HT1080 (cell line): ENCODE data around the gene CELF1. TPM values are rescaled to one million over a fixed set of nuclear protein-coding genes. Genes with fewer than 3 reads are reported as not detected.

Experiments
- DNase-seq: peaks from one replicate; pipeline ENCODE4 v3.0.0-alpha.2; 2015; ENCODE audit warnings: low read depth
- total RNA-seq: library from RNA; depleted of rRNA; stranded (reverse); fragments of >200 nt; shearing (Covaris generic); gene quantifications from 2 replicates; pipeline ENCODE4 v1.2.3, GENCODE V29; 2014

CELF1 gene
- total RNA-seq, 1 experiment from 2014 or later, result 118 TPM

GRCh38 chr11:47448566-47449427 lies 104.1 kb downstream of the CELF1 start, which contains the start of gene RAPSN:
RAPSN (minus strand) TSS chr11:47449136; CDS start chr11:47448964, 172 bp downstream.
- DNase-seq, result no peak

DNA sequence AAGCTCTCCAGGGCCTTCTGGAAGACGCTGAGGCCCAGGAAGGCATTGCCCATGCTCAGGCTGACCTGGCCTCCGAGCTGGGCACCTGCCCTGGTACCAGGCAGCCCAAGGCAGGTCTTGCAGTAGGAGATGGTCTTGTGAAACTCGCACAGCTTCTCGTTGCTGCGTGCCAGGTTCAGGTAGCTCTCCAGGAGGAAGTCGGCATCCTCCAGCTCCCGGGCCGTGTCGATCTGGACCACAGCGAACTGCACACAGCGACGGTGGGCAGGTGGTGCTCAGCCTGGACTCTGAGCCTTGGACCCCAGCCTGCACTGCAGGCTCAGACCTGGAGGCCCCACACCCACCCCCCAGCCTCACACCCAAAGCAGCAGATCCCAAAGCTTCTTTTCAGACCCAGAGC lies 105.0 kb downstream of the CELF1 start:
- DNase-seq, result no peak

- DNase-seq, result no peak
These were observed 106.1 kb downstream of the CELF1 start for GRCh38 chr11:47446833-47447232.

DNA sequence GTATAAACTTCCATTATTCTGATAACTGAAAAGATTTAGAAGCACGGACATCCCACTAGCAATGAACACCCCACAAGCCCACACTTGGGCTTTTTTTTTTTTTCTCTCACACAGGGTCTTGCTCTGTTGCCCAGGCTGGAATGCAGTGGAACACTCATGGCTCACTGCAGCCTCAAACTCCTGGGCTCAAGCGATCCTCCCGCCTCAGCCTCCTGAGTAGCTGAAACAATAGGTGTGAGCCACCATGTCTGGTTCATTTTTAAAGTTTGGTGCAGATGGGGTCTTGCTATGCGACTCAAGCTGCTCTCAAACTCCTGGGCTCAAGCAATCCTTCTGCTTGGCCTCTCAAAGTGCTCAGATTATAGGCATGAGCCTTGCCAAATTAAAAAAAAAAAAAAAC lies 107.1 kb downstream of the CELF1 start:
- DNase-seq, result no peak

GRCh38 chr11:47443817-47444216 lies 109.1 kb downstream of the CELF1 start:
- no peak for DNase-seq

- no peak for DNase-seq
These were observed 109.8 kb downstream of the CELF1 start for GRCh38 chr11:47443028-47443700.

DNA sequence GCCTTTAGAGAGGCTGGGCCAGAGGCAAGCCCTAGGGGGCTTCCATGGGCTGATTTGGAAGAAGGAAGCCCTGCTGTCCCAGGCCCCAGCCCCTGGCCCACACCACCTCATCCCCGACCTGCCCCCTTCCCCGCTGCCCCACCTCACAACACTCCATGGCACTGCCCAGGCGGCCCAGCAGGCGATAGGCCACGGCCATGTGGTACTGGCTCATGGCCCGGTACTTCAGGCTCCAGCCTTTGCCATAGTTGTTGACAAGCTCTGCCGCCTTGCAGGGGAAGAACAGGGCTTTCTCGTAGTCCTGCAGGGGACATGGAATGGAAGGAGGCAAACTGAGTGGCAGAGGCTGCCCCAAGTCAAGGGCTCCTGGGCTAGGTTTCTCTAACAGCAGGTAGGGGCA lies 110.4 kb downstream of the CELF1 start:
- DNase-seq, result no peak

- DNase-seq, result no peak
These were observed 111.5 kb downstream of the CELF1 start for GRCh38 chr11:47441421-47441820.

GRCh38 chr11:47440054-47440476 lies 112.9 kb downstream of the CELF1 start:
- DNase-seq, result no peak

DNA sequence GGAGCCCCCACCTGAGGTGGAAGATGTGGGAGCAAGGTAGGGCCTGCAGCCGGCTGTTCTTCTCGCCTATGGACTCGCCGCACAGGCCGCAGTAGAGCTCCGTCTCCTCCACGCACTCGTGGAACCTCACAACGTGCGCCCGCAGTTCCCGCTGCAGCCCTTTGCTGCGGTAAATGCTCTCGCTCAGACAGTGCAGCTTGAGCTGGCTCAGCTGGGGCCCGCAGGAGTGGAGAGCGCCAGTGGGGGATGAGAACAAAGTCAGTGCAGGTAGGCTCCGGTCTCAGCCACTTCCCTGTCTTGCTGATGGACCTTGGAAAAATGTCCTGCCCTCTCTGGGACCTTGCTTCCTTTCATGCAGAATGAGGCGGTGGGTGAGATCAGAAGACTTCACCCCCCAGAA lies 114.2 kb downstream of the CELF1 start:
- no peak for DNase-seq

DNA sequence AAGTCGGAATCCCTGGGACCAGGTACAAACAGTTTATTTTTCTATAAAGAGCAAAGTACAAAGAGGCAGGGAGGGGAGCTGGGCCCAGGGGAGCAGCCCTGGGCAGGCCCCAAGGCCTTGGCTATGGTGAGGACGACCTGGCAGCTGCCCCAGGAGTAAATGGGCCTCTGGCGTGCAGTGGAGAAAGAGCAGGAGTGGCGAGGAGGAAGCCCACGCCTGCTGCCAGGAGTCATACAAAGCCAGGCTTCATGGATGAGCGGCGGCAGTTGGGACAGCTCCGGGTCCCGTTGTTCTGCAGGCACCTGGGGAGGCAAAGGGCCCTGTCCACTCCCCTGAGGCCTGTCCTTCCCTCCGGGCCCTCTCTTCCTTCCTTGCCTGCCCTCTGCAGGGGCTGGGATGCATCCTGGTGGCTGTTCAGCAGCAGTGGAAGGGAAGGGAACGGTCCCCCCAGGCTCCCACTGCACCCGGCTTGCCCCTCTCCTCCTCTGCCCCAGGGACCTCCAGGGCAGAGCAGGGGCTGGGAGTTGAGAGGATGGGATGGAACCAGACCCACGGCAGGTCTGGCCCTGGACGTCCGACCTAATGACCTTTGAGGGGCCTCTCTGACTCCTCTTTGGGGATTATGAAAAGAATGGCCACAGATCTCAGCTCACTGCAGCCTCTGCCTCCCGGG lies 115.0 kb downstream of the CELF1 start:
- DNase-seq, result no peak

DNA sequence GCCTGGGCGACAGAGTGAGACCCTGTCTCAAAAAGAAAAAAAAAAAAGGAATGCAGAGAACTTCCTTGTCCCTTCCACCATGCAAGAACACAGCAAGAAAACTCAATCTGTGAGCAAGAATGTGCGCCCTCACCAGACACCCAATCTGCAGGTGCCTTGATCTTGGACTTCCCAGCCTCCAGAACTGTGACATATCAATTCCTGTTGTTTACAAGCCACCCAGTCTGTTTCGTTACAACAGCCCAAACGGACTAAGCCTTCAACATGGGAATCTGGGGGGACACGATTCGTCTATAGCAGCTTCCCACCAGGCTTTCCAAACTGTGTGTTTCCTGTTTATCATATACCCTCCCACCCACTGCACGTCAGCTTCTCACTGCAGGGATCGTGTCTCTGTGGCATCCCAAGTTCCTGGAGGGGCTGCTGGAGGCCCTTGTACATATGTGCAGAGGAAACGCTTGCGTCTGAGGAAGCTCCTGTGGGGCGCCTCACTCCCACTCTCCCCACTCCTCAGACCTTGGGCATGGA lies 115.7 kb downstream of the CELF1 start:
- DNase-seq, result no peak

DNA sequence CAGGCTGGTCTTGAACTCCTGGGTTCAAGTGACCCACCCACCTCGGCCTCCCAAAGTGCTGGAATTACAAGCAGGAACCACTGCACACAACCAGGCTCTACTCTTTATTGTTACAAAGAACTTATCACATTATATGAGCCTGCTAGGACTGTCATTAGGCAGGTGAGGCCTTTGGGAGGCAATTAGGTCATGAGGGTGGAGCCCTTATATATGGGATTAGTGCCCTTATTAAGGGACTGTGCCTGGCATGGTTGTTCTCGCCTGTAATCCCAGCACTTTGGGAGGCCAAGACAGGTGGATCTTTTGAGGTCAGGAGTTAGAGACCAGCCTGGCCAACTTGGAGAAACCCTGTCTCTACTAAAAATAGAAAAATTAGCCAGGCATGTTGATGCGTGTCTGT lies 116.2 kb downstream of the CELF1 start:
- DNase-seq, result no peak

- DNase-seq, result no peak
These were observed 117.2 kb downstream of the CELF1 start for GRCh38 chr11:47435687-47436086.

DNA sequence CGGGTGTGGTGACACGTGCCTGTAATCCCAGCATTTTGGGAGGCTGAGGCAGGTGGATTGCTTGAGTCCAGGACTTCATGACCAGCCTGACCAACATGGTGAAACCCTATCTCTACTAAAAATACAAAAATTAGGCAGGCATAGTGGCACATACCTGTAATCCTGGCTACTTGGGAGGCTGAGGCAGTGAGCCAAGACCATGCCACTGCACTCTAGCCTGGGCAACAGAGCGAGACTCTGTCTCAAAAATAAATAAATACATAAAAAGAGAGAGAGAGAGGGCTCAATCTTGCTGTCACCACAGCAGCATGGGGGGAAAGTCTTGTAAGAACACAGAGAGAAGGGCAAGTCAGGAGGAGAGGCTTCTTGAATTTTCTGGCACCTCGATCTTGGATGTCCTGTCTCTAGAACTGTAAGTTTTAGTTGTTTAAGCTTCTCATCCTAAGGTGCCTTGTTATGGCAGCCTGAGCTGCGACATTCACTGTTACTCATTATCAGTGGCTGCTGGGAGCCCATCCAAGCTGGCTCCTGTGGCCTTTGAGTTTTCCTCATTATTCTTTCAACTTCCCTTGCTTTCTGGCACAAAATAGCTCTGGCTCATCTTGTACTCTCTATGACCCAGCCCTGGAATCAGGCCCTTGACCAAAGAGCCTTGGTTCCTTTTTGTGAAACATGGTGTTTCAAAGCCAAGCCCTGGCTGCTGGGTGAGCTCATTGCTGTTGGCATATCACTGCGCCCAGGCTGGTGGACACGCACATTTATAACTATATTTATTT lies 118.7 kb downstream of the CELF1 start:
- no peak for DNase-seq

GRCh38 chr11:47433157-47433556 lies 119.8 kb downstream of the CELF1 start:
- DNase-seq, result no peak

DNA sequence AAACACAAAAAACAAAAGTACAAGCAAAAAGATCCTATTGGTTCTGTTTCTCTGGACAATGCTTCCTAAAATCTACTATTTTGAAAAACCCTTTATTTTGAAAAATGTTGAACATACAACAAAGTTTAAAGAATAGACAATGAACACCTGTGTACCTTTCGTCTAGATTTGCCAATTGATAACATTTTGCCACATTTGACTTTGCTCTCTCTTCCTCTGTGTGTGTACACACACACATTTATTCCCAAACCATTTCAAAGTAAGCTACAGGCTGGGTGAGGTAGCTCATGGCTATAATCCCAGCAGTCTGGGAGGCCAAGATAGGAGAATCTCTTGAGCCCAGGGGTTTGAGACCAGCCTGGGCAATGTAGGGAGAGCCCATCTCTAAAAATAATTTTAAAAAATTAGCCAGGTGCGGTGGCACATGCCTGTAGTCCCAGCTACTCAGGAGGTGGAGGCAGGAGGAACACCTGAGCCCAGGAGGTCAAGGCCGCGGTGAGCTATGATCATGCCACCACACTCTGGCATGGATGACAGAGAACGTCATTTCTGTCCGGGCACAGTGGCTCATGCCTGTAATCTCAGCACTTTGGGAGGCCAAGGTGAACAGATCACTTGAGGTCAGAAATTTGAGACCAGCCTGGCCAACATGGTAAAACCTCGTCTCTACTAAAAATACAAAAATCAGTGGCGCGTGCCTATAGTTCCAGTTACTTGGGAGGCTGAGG lies 121.4 kb downstream of the CELF1 start:
- DNase-seq, result no peak

DNA sequence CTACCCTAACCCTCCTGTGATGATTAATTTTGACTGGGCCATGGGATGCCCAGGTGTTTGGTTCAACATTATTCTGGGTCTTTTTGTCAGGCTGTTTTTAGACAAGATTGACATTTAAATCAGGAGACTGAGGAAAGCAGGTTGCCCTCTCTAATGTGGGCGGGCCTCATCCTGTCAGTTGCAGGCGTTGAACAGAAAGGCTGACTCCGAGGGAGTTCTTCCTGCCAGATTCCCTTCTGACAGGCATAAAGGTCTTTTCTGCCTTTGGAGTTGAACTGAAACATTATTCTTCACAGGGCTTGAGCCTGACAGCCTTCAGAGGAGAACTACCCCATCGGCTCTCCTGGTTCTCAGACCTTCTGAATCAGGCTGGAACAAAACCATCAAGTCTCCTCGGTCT lies 122.4 kb downstream of the CELF1 start:
- no peak for DNase-seq

GRCh38 chr11:47426062-47426956 lies 126.6 kb downstream of the CELF1 start, which contains the start of gene PSMC3:
PSMC3 (minus strand) TSS chr11:47426439; CDS start chr11:47426279, 160 bp downstream.
- peak; percentile 93 for DNase-seq
